HepG2 (cell line): ENCODE data around the gene RRP12. TPM values are rescaled to one million over a fixed set of nuclear protein-coding genes. Genes with fewer than 3 reads are reported as not detected.

ENCODE experiments used
- AHR ChIP-seq: IDR thresholded peaks from 2 replicates; pipeline ENCODE4 v1.6.1; 2018; ENCODE audit warnings: missing genetic modification reagents, missing compliant biosample characterization
- FOXO4 ChIP-seq: sonication (generic); formaldehyde crosslinking; conservative IDR thresholded peaks from 2 replicates; pipeline ENCODE4 v1.8.1; 2023; ENCODE audit warnings: missing genetic modification reagents
- GLMP ChIP-seq: sonication (generic); formaldehyde crosslinking; IDR thresholded peaks from 2 replicates; pipeline ENCODE4 v1.9.0; 2021; ENCODE audit warnings: missing genetic modification reagents, mild to moderate bottlenecking, borderline replicate concordance
- KDM6A ChIP-seq: IDR thresholded peaks from 2 replicates; pipeline ENCODE4 v1.6.1; 2016; ENCODE audit warnings: low read depth
- MIER2 ChIP-seq: IDR thresholded peaks from 2 replicates; pipeline ENCODE4 v1.6.1; 2016; ENCODE audit warnings: missing biosample characterization, missing genetic modification reagents
- PAX8 ChIP-seq: sonication (generic); formaldehyde crosslinking; IDR thresholded peaks from 2 replicates; pipeline ENCODE4 v1.8.0; 2022; ENCODE audit warnings: mild to moderate bottlenecking, missing genetic modification reagents, borderline replicate concordance
- PRPF4 ChIP-seq: fragments of 200-400 bp; formaldehyde crosslinking; IDR thresholded peaks from 2 replicates; pipeline ENCODE4 v1.6.1; 2016; ENCODE audit warnings: low read length, low read depth; ENCODE audit not compliant: poor library complexity, severe bottlenecking
- RNF2 ChIP-seq: fragments of 450-650 bp; conservative IDR thresholded peaks from 2 replicates; pipeline ENCODE4 v1.6.1; 2016; ENCODE audit warnings: low read depth
- RXRB ChIP-seq: IDR thresholded peaks from 2 replicates; pipeline ENCODE4 v1.6.1; 2016; ENCODE audit warnings: borderline replicate concordance, missing genetic modification reagents, missing compliant biosample characterization
- SALL2 ChIP-seq: sonication (generic); formaldehyde crosslinking; IDR thresholded peaks from 2 replicates; pipeline ENCODE4 v1.8.1; 2023; ENCODE audit warnings: mild to moderate bottlenecking, missing genetic modification reagents, inconsistent platforms
- STAT6 ChIP-seq: sonication (generic); formaldehyde crosslinking; IDR thresholded peaks from 2 replicates; pipeline ENCODE4 v1.4.0; 2020; ENCODE audit warnings: missing genetic modification reagents, mild to moderate bottlenecking, borderline replicate concordance
- TAF1 ChIP-seq: sonication (generic); formaldehyde crosslinking; IDR thresholded peaks from 2 replicates; pipeline ENCODE4 v1.4.0; 2020; ENCODE audit warnings: missing genetic modification reagents
- TP53 ChIP-seq: sonication (generic); formaldehyde crosslinking; conservative IDR thresholded peaks from 2 replicates; pipeline ENCODE4 v1.4.0; 2020; ENCODE audit warnings: missing genetic modification reagents
- USF2 ChIP-seq, 2 experiments: sonication (generic) in 1 of 2; formaldehyde crosslinking in 1 of 2; IDR thresholded peaks; 2 replicates each; pipeline versions ENCODE4 v1.5.1 to v1.6.1; 2011 to 2020; ENCODE audit warnings: borderline replicate concordance in 1 of 2, low read depth in 1 of 2, low read length in 1 of 2, mild to moderate bottlenecking in 1 of 2, missing genetic modification reagents in 1 of 2, moderate library complexity in 1 of 2
- ZNF121 ChIP-seq: sonication (generic); formaldehyde crosslinking; IDR thresholded peaks from 2 replicates; pipeline ENCODE4 v1.5.0; 2020; ENCODE audit warnings: mild to moderate bottlenecking, missing genetic modification reagents
- ZNF44 ChIP-seq: sonication (generic); formaldehyde crosslinking; IDR thresholded peaks from 2 replicates; pipeline ENCODE4 v1.5.1; 2020; ENCODE audit warnings: mild to moderate bottlenecking, missing genetic modification reagents
- ZNF737 ChIP-seq: sonication (generic); formaldehyde crosslinking; IDR thresholded peaks from 2 replicates; pipeline ENCODE4 v1.5.0; 2020; ENCODE audit warnings: missing genetic modification reagents, mild to moderate bottlenecking, borderline replicate concordance
- ZXDC ChIP-seq: sonication (generic); formaldehyde crosslinking; IDR thresholded peaks from 2 replicates; pipeline ENCODE4 v1.5.0; 2020; ENCODE audit warnings: mild to moderate bottlenecking, missing genetic modification reagents
- polyA plus RNA-seq, 8 experiments: library from polyadenylated mRNA; depleted of rRNA in 3 of 8; stranded (reverse) in 7 of 8; unstranded in 1 of 8; fragments of >200 nt; fragmentation: Illumina TruSeq in 4 of 8; extraction: Trizol in 4 of 8; gene quantifications; 2 replicates each; pipeline versions ENCODE4 v1.2.1 to v1.2.3, GENCODE V29; 2011 to 2016; ENCODE audit warnings: low read depth in 4 of 8, missing spikeins in 1 of 8, mixed read lengths in 1 of 8; ENCODE audit not compliant: insufficient read depth in 1 of 8
- total RNA-seq, 5 experiments: library from RNA; depleted of rRNA; stranded (reverse); fragments of >200 nt; fragmentation: Illumina TruSeq; extraction: Trizol; gene quantifications; 2 replicates each; pipeline ENCODE4 v1.2.3, GENCODE V29; 2016; ENCODE audit warnings: low read depth in 1 of 5

RRP12 gene
- total and polyA plus RNA-seq, 2 of the 13 experiments (the other 11 are each of a cell fraction or from before 2014, with no cell fraction given), result 13.2 to 39.4 TPM

GRCh38 chr10:97328646-97329453 is 72.3 kb downstream of the RRP12 start (continued):
- no peak for TF ChIP-seq GLMP (CRISPR knock-in tag)
- no peak for TF ChIP-seq MIER2
- peak; percentile 89 for TF ChIP-seq KDM6A (CRISPR knock-in tag)
- TF ChIP-seq ZNF44 (CRISPR knock-in tag), result peak; percentile 75; the same call in 1 of the 2 replicates
- TF ChIP-seq RXRB (CRISPR knock-in tag), result peak; percentile 98
- 0 out of 2 replicates have a peak, but pooled peaks have one; percentile 51 for TF ChIP-seq TP53 (CRISPR knock-in tag)
- TF ChIP-seq STAT6 (CRISPR knock-in tag), result 0 out of 2 replicates have a peak, but pooled peaks have one; percentile 35
- TF ChIP-seq PAX8 (CRISPR knock-in tag), result no peak
- no peak for TF ChIP-seq TAF1 (CRISPR knock-in tag)
- TF ChIP-seq RNF2, result no peak
- no peak for TF ChIP-seq FOXO4
- no peak for TF ChIP-seq ZNF121 (CRISPR knock-in tag)
- no peak for TF ChIP-seq PRPF4
- no peak for TF ChIP-seq USF2 (IDR thresholded peaks at IDR 0.05; ENCODE audit: low read depth, low read length)
- TF ChIP-seq USF2 (CRISPR knock-in tag; IDR thresholded peaks at IDR 0.05; ENCODE audit: borderline replicate concordance), result no peak
- no peak for TF ChIP-seq SALL2 (CRISPR knock-in tag)
- TF ChIP-seq ZNF737 (CRISPR knock-in tag), result no peak
- TF ChIP-seq ZXDC (CRISPR knock-in tag), result no peak
- no peak for TF ChIP-seq AHR (CRISPR knock-in tag)
